ENCODE data around the gene PRSS3. TPM values are rescaled to one million over a fixed set of nuclear protein-coding genes. Genes with fewer than 3 reads are reported as not detected.

Gene PRSS3
- total and polyA plus RNA-seq, 9 of the 15 experiments (the other 6 are each of a cell fraction or from before 2014, with no cell fraction given): 0.35 to 0.42 TPM; not detected in 7

DNA sequence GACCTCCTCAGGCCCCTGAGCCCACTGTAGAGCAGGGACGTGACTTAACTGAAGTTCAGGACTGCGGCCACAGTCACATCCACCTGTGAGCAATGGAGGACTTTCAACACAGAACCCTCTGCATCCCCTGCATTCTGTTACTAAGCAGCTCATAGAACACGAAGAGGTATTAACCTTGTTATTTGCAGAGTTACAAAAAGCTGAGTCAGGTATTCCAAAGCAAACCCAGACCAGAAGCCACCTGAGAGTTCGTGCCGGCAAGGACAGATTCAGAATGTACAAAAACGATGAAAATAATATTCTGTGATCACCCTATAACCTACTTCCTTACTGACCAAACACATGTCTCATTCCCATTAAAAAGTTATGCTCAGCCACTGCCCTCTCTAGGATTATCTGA is 33.0 kb upstream of the PRSS3 start:
- peak overlapping the region; percentile 44; the same call in 1 of the 2 replicates for H2AFZ ChIP-seq (ENCODE audit: low read depth, low read length)
- FAIRE-seq (no peak), DNase-seq (ENCODE audit: extremely low read depth in 1 of 4, low spot score in 3 of 4) (no peak), ATAC-seq (no peak)
- TF ChIP-seq, protein P1, sequence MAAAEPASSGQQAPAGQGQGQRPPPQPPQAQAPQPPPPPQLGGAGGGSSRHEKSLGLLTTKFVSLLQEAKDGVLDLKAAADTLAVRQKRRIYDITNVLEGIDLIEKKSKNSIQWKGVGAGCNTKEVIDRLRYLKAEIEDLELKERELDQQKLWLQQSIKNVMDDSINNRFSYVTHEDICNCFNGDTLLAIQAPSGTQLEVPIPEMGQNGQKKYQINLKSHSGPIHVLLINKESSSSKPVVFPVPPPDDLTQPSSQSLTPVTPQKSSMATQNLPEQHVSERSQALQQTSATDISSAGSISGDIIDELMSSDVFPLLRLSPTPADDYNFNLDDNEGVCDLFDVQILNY (CRISPR knock-in tag; IDR thresholded peaks at IDR 0.05): no peak
- TF ChIP-seq ZNF778 (CRISPR knock-in tag; IDR thresholded peaks at IDR 0.05) (no peak), ZNF239 (CRISPR knock-in tag; IDR thresholded peaks at IDR 0.05) (no peak), EP300 (IDR thresholded peaks at IDR 0.05; ENCODE audit: low read length) (no peak), ZNF316 (IDR thresholded peaks at IDR 0.05) (peak; percentile 66), ELF4 (CRISPR knock-in tag; IDR thresholded peaks at IDR 0.05) (no peak), MCM3 (IDR thresholded peaks at IDR 0.05) (no peak), C11orf30 (IDR thresholded peaks at IDR 0.05; ENCODE audit: low read depth) (peak; percentile 63), BCL6 (CRISPR knock-in tag; IDR thresholded peaks at IDR 0.05) (no peak), KLF13 (tag; IDR thresholded peaks at IDR 0.05; ENCODE audit: borderline replicate concordance, low read depth) (no peak), MAFK (IDR thresholded peaks at IDR 0.05; ENCODE audit: low read length) (peak; percentile 52; the same call in 1 of the 2 replicates), MAFF (IDR thresholded peaks at IDR 0.05; ENCODE audit: low read length) (peak; percentile 65), RBM22 (IDR thresholded peaks at IDR 0.05; ENCODE audit: low read depth, low read length, poor library complexity, severe bottlenecking) (no peak), NFATC3 (IDR thresholded peaks at IDR 0.05) (no peak), FOXJ3 (CRISPR knock-in tag; IDR thresholded peaks at IDR 0.05) (no peak)
- TF ChIP-seq, protein P2, sequence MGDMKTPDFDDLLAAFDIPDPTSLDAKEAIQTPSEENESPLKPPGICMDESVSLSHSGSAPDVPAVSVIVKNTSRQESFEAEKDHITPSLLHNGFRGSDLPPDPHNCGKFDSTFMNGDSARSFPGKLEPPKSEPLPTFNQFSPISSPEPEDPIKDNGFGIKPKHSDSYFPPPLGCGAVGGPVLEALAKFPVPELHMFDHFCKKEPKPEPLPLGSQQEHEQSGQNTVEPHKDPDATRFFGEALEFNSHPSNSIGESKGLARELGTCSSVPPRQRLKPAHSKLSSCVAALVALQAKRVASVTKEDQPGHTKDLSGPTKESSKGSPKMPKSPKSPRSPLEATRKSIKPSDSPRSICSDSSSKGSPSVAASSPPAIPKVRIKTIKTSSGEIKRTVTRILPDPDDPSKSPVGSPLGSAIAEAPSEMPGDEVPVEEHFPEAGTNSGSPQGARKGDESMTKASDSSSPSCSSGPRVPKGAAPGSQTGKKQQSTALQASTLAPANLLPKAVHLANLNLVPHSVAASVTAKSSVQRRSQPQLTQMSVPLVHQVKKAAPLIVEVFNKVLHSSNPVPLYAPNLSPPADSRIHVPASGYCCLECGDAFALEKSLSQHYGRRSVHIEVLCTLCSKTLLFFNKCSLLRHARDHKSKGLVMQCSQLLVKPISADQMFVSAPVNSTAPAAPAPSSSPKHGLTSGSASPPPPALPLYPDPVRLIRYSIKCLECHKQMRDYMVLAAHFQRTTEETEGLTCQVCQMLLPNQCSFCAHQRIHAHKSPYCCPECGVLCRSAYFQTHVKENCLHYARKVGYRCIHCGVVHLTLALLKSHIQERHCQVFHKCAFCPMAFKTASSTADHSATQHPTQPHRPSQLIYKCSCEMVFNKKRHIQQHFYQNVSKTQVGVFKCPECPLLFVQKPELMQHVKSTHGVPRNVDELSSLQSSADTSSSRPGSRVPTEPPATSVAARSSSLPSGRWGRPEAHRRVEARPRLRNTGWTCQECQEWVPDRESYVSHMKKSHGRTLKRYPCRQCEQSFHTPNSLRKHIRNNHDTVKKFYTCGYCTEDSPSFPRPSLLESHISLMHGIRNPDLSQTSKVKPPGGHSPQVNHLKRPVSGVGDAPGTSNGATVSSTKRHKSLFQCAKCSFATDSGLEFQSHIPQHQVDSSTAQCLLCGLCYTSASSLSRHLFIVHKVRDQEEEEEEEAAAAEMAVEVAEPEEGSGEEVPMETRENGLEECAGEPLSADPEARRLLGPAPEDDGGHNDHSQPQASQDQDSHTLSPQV (IDR thresholded peaks at IDR 0.05): no peak
- TF ChIP-seq, protein P3, sequence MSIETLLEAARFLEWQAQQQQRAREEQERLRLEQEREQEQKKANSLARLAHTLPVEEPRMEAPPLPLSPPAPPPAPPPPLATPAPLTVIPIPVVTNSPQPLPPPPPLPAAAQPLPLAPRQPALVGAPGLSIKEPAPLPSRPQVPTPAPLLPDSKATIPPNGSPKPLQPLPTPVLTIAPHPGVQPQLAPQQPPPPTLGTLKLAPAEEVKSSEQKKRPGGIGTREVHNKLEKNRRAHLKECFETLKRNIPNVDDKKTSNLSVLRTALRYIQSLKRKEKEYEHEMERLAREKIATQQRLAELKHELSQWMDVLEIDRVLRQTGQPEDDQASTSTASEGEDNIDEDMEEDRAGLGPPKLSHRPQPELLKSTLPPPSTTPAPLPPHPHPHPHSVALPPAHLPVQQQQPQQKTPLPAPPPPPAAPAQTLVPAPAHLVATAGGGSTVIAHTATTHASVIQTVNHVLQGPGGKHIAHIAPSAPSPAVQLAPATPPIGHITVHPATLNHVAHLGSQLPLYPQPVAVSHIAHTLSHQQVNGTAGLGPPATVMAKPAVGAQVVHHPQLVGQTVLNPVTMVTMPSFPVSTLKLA (conservative IDR thresholded peaks at IDR 0.05): no peak
- H3K4me1 ChIP-seq (replicated peaks in 1 of 2; ENCODE audit: control insufficient read depth in 2 of 2, insufficient read depth in 2 of 2, low read length in 2 of 2): no peaks in the 10 kb centered on the region
- H4K20me1 ChIP-seq (replicated peaks; ENCODE audit: control insufficient read depth, insufficient read depth, low read length): no peaks in the 10 kb centered on the region
- ChIA-PET CTCF (ENCODE audit: low intra/inter-chr PET ratio) (no interaction called here), POLR2A (no interaction called here)
- H3K9me1 ChIP-seq (ENCODE audit: control insufficient read depth, insufficient read depth, low read length): no peaks in the 10 kb centered on the region
- no peaks in the 10 kb centered on the region for H3K9me3 ChIP-seq (replicated peaks; ENCODE audit: control insufficient read depth, insufficient read depth, low read depth, low read length)
- H3K9ac ChIP-seq (ENCODE audit: insufficient read depth in 1 of 2, low read depth in 2 of 2, low read length in 2 of 2): no peak overlapping the region
- 23% methylated on average over 6 of the region's 6 CpGs for WGBS (ENCODE audit: insufficient coverage, low coverage, missing lambda C conversion rate)
- BruUV-seq (replicated peaks): no TSS peak
- H3K4me3 ChIP-seq: no peak overlapping the region
- in situ Hi-C loops (cut with MboI): no loop called here
- no peaks in the 10 kb centered on the region for H3K36me3 ChIP-seq (ENCODE audit: control insufficient read depth, insufficient read depth, low read length)
- H3K79me2 ChIP-seq (ENCODE audit: control insufficient read depth, insufficient read depth, low read length): no peaks in the 10 kb centered on the region
- no peak overlapping the region for H3K27ac ChIP-seq (ENCODE audit: extremely low read depth, low read depth, low read length)
- intact Hi-C loops (cut with micrococcal nuclease): no loop called here
- no peak overlapping the region for H3K4me2 ChIP-seq (ENCODE audit: insufficient read depth, low read length)
- H3K27me3 ChIP-seq (ENCODE audit: control insufficient read depth in 2 of 2, insufficient read depth in 2 of 2, low read length in 2 of 2): no peaks in the 10 kb centered on the region
